GM23338 (cell line): Measurements from ENCODE around the gene ANKRD13C. TPM values are rescaled to one million over a fixed set of nuclear protein-coding genes. Genes with fewer than 3 reads are reported as not detected.

ENCODE experiments used
- ATAC-seq: fragments of 200-7000 bp; cut with Tn5 transposase; 3 replicates; pipeline ENCODE4 v1.9.1; 2020
- DNase-seq: peaks from one replicate; pipeline ENCODE4 v3.0.0-alpha.2; 2015; ENCODE audit warnings: low spot score
- H2AFZ ChIP-seq: fragments of 200-600 bp; sonication (generic); 2 replicates; pipeline ENCODE4 v1.8.0; 2016; ENCODE audit warnings: antibody characterized with exemption, mild to moderate bottlenecking, moderate library complexity
- H3F3A ChIP-seq: fragments of 200-600 bp; sonication (generic); replicated peaks from 2 replicates; pipeline ENCODE4 v1.8.0; 2017; ENCODE audit warnings: antibody characterized with exemption, mixed run types, low read depth
- H3K27ac ChIP-seq: fragments of 200-600 bp; sonication (generic); 2 replicates; pipeline ENCODE4 v1.6.1; 2016; ENCODE audit warnings: low read depth
- H3K27me3 ChIP-seq: fragments of 200-600 bp; sonication (generic); 2 replicates; pipeline ENCODE4 v1.8.0; 2016; ENCODE audit warnings: mild to moderate bottlenecking, mixed run types, moderate library complexity; ENCODE audit not compliant: insufficient read depth
- H3K36me3 ChIP-seq: fragments of 200-600 bp; sonication (generic); 2 replicates; pipeline ENCODE4 v1.8.0; 2016; ENCODE audit warnings: mild to moderate bottlenecking; ENCODE audit not compliant: insufficient read depth
- H3K4me1 ChIP-seq: fragments of 200-600 bp; sonication (generic); 2 replicates; pipeline ENCODE4 v1.8.0; 2016; ENCODE audit warnings: mild to moderate bottlenecking, moderate library complexity; ENCODE audit not compliant: insufficient read depth
- H3K4me2 ChIP-seq: fragments of 200-600 bp; sonication (generic); 2 replicates; pipeline ENCODE4 v1.7.1; 2017; ENCODE audit warnings: mixed run types
- H3K4me3 ChIP-seq: fragments of 200-600 bp; sonication (generic); 2 replicates; pipeline ENCODE4 v1.6.1; 2016; ENCODE audit warnings: mixed run types
- H3K79me2 ChIP-seq: fragments of 200-600 bp; sonication (generic); replicated peaks from 2 replicates; pipeline ENCODE4 v1.8.0; 2017; ENCODE audit warnings: mild to moderate bottlenecking; ENCODE audit not compliant: insufficient read depth
- H3K9me2 ChIP-seq: fragments of 200-600 bp; sonication (generic); 2 replicates; pipeline ENCODE4 v1.8.0; 2017; ENCODE audit not compliant: insufficient read depth
- H4K20me1 ChIP-seq: fragments of 200-600 bp; sonication (generic); replicated peaks from 2 replicates; pipeline ENCODE4 v1.8.0; 2017; ENCODE audit warnings: mild to moderate bottlenecking; ENCODE audit not compliant: insufficient read depth
- H3K27ac Mint-ChIP-seq: 2 replicates; pipeline ENCODE4 v1.8.0; 2020; ENCODE audit warnings: inconsistent platforms, mild to moderate bottlenecking, moderate library complexity, mixed read lengths
- H3K27me3 Mint-ChIP-seq: 3 replicates; pipeline ENCODE4 v1.8.0; 2022; ENCODE audit warnings: low read depth, mild to moderate bottlenecking, moderate library complexity, mixed read lengths, inconsistent platforms; ENCODE audit not compliant: insufficient read depth, poor library complexity
- H3K36me3 Mint-ChIP-seq: 3 replicates; pipeline ENCODE4 v1.8.0; 2021; ENCODE audit warnings: low read depth, mild to moderate bottlenecking, inconsistent platforms, moderate library complexity, mixed read lengths
- H3K4me1 Mint-ChIP-seq: 3 replicates; pipeline ENCODE4 v1.8.0; 2020; ENCODE audit warnings: mild to moderate bottlenecking, inconsistent platforms, mixed read lengths
- H3K4me3 Mint-ChIP-seq: 3 replicates; pipeline ENCODE4 v1.8.0; 2021; ENCODE audit warnings: moderate library complexity, mild to moderate bottlenecking, inconsistent platforms, mixed read lengths
- H3K9me3 Mint-ChIP-seq: 3 replicates; pipeline ENCODE4 v1.8.0; 2020; ENCODE audit warnings: moderate library complexity, mild to moderate bottlenecking, inconsistent platforms, mixed read lengths
- CTCF ChIP-seq, 2 experiments: fragments of 200-600 bp in 1 of 2; sonication (generic) in 1 of 2; conservative IDR thresholded peaks; 2 replicates each; pipeline versions ENCODE4 v1.5.1 to v1.6.1; 2016 to 2017; ENCODE audit warnings: antibody characterized with exemption in 2 of 2, low read depth in 2 of 2, mild to moderate bottlenecking in 2 of 2, moderate library complexity in 1 of 2
- EZH2 ChIP-seq: fragments of 200-600 bp; sonication (generic); IDR thresholded peaks from one replicate; pipeline ENCODE4 v1.8.0; 2017; ENCODE audit warnings: antibody characterized with exemption, mild to moderate bottlenecking, low read depth; ENCODE audit not compliant: unreplicated experiment
- JUNB ChIP-seq: IDR thresholded peaks from one replicate; pipeline ENCODE4 v1.6.1; 2016; ENCODE audit warnings: antibody characterized with exemption; ENCODE audit not compliant: unreplicated experiment
- STAT1 ChIP-seq: IDR thresholded peaks from one replicate; pipeline ENCODE4 v1.6.1; 2016; ENCODE audit warnings: antibody characterized with exemption; ENCODE audit not compliant: unreplicated experiment
- ZNF462 ChIP-seq: fragments of 250-450 bp; sonication (Bioruptor Pico); IDR thresholded peaks from 2 replicates; pipeline ENCODE4 v1.5.0; 2020; ENCODE audit warnings: mild to moderate bottlenecking, moderate library complexity
- polyA plus RNA-seq: library from polyadenylated mRNA; unstranded; fragments of >200 nt; fragmentation: Nextera tagmentation; extraction: Ambion mirVana; gene quantifications from 2 replicates; pipeline ENCODE4 v1.2.1, GENCODE V29; 2016
- total RNA-seq: library from RNA; depleted of rRNA; stranded (reverse); fragments of >200 nt; shearing (Covaris generic); gene quantifications from 2 replicates; pipeline ENCODE4 v1.2.3, GENCODE V29; 2014

ANKRD13C gene
- total and polyA plus RNA-seq, 2 experiments from 2014 or later, result 12.3 to 32.5 TPM

DNA sequence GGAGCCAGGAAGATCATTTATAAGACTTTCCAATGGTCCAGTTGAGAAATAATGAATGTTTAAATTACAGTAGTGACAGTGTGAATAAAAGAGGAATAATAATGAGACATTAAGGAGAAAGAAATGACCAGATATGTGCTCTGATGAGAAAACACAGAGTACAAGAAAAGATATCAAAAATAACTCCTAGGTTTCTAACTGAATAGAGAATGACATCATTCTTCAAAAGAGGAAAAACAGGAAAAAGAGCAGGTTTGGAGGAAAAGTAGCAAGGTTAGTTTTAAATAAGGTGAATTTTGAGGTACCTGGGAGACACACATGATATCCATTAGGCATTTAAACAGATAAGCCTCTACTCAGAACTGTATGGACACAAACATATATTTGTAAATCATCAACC is 55.0 kb downstream of the ANKRD13C start (continued):
- TF ChIP-seq CTCF (conservative IDR thresholded peaks at IDR 0.05; ENCODE audit: low read depth in 2 of 2), result no peak
- no peak for TF ChIP-seq ZNF462 (CRISPR knock-in tag)

DNA sequence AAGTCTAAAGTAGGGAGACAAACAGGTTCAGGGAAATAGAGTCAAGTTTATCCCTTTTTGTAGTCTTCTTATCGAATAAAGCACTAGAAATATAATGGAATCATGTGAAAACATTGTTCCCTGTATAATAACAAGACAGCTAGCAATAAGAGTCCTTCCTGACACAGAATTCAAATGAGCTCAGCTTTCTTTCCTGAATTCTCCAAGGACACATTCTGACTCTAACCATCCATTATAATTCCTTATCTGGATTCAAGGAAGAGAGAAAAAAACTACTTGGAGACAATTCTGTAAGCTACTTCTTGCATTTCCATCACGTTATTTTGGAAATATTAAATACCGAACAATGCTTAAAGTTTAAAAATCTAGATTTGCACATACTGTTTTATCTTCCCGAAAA is 58.8 kb downstream of the ANKRD13C start:
- H3K36me3 ChIP-seq, result peaks cover 16% of the 10 kb centered on the region; the same call in 1 of the 2 replicates
- H4K20me1 ChIP-seq, result peaks cover 7% of the 10 kb centered on the region; the same call in 1 of the 2 replicates
- no peak overlapping the region for H3K4me2 ChIP-seq
- Mint-ChIP-seq H3K27me3 (no peaks in the 10 kb centered on the region), H3K27ac (no peak overlapping the region), H3K4me3 (no peak overlapping the region), H3K36me3 (peaks cover 32% of the 10 kb centered on the region), H3K4me1 (no peaks in the 10 kb centered on the region), H3K9me3 (no peaks in the 10 kb centered on the region)
- H2AFZ ChIP-seq, result no peak overlapping the region
- no peaks in the 10 kb centered on the region for H3K79me2 ChIP-seq
- no peak for DNase-seq
- H3K4me1 ChIP-seq, result no peaks in the 10 kb centered on the region
- H3K27ac ChIP-seq, result no peak overlapping the region
- H3F3A ChIP-seq, result no peaks in the 10 kb centered on the region
- no peak for ATAC-seq
- H3K9me2 ChIP-seq, result no peaks in the 10 kb centered on the region
- no peaks in the 10 kb centered on the region for H3K27me3 ChIP-seq
- H3K4me3 ChIP-seq, result no peak overlapping the region
- TF ChIP-seq JUNB (no peak), STAT1 (no peak), EZH2 (no peak), ZNF462 (CRISPR knock-in tag) (no peak)
